DMS 273 (cell line): ENCODE data around the gene EYA2.
A peak's percentile ranks its signal among the peaks of the same experiment; 100 is the strongest.
"Not testable (repeated sequence)": the region's sequence is repeated elsewhere in the genome, so short reads cannot be mapped to it uniquely, and the experiment has no call there.

ENCODE experiments used
- DNase-seq: peaks from one replicate; lab custom pipeline; 2025; ENCODE audit not compliant: unreplicated experiment; lab: John Stamatoyannopoulos, UW

Gene EYA2

DNA sequence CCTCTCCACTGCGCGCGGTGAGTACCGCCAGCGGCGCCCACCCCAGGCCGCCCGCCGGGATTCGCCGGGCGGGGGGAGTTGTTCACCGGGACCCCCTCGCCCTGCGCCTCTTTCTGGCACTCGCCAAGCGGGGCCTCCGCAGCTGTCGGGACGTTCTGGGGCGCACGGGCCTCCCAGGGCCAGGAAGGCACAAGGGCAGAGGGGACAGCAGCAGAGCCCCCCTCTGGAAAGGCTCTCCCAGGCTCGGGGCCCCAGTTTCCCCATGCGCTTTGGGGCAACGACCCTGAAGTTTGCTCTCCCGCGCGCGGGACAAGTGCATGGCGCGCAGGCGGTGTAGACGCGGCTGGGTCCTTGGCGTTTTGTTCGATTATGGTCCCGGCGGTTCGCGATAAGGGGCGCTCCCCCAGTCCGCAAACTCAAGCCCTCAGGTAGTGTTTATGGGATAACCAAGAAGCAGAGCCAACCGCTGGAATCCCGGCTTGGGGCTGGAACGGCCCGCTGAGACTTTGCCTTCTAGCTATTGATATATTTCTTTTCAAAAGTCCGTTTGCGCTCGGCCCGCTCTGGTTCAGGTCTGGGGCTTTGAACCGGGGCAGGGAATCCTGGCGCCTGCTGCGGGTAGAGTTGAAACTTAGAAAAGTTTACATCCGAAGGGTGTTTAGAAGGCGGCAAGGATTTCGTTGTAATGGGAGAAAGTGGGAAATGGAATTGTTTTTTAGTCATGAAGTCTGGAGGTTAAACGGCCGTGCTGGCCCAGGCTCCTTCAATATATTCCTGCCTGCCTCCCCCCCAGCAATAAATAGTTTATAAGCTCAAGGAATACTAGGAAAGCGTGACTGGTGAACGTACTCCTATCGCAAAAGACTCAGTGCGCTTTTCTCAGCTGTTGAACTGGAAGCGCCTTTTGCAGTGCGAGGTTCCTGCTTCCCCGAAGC is 595 bp downstream of the EYA2 start:
- DNase-seq, result peak; percentile 81

DNA sequence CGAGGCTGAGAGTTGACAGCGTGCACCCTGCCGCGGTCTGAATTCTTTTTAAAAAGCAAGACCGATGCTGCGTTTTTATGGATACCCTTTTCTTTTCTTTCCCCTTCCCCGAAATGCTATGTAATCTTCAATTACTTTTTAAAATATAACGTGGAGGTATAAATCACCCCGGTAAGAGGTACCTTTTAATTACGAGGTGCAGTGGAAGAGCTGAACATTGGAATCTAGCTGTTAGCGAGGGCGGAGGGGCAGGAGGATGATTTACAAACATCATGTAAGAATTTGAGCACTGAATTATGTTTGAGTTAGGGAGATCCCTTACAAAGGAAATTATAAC is 1.2 kb downstream of the EYA2 start:
- DNase-seq, result no peak

DNA sequence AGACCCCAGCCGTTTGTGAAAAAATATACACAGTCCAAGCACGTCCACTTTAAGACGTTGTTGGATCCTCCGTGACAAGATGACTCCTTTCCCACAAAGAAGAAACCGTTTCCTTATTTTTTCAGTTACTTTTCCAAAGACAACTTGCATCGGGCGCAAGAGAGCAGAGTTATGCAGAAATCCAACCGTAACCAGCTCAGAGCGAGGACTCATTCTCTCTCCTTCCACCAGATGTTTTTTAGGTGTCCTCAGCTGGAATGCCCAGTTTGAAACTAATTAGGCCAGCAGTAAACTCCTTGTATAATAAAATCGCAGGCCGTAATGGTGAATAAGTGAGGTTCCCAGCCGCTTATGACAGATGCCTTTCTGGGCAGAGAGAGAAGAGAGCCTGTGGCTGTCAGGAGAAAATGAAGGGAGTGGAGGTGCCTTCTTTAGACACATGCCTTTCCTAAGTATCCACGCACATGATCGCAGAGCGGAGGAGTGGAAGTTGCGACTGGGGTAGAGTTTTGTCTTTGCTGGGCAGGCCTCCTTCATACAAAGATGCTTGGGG is 2.8 kb downstream of the EYA2 start:
- DNase-seq, result peak; percentile 20

DNA sequence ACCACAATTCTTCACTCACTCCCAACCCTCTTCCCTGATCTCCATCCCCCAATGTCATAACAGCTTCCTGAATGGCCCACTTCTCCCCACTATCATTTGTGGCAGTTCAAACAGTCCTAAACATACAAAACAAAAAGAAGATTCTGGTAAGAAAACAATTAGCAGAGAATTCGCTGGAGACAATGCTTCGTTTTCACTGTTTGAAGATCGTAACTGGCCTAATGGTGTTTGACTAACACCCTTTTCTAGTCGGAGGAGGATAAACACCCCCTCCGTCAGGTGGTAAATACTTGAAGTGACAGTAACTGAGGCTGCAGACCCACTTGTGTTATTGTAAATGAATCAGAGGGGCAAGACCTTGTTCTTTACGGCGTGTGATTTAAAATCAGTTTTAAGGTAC is 3.8 kb downstream of the EYA2 start:
- no peak for DNase-seq

DNA sequence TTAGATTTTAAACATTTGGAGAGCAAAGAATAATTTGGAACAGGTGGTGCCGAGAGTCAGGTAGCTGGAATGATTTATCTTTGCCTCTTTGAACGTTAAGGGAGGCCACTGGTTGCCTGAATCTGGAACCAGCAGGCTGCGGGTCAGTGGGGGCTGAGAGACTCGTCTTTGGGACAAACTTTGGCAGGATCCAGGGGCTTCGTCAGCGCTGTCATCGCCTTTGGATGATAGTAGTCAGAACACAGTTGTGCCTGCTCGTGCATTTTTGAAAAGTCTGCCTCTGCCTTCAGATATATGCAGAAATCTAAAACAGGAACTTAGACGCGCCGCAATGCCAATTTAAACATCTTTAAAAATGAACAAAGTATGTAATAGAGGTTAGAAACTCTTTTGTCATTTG is 5.0 kb downstream of the EYA2 start:
- DNase-seq, result no peak

DNA sequence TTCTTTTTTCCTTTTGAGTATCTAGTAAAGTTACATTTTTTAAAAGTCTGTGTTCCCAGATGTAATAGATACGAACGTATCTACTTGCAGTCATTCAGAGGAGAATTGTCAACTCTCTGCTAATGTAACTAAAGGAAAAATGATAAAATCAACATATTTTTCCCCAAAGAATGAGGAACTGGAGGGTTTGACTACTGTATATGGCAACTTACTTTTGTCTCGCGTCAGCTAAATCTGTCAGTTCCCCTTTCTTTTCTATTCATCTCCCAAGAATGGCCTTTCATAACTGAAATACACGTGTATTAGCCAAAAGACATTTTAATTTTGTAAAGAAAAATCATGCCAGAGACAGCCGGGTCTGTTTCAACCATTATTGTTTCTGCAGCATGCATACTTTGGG is 5.4 kb downstream of the EYA2 start:
- DNase-seq, result no peak

DNA sequence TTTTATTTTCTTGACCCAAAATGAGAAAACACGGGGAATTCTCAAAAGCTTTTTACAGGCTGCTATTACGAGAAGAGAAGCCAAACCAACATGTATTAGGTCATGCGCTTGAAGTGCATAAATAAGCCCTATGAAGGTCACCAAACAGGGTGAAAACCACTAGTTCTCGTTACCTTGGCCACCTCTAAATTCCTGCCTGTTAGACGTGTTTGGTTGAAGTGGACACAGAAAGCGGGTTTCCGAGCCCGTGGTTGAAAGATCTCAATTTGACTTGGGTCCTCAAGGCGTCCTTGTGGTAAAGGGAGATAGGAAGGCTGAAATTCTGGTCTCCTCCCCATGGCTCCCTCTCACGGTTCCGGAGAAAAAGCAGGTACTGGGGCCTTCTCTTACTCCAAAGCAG is 6.2 kb downstream of the EYA2 start:
- no peak for DNase-seq

DNA sequence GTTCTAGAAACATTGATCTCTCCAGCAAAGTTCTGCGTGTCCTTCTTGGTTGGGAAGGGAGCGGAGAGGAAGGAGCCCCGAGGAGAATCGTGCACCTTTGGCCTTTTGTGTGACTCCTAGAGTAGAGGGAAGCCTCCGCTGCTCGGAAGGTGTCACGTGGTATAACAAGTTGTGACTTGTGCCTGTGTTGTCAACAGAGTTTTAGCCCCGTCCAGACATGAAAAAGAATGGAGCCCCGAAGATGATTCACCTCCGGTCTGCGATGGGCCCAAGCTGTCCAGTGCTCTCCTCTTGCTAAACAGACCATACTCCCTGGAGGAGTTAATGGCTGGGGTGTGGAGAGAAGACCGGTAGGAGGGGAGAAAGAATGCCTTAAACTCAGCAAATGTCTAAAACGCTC is 7.0 kb downstream of the EYA2 start:
- DNase-seq, result peak; percentile 19

DNA sequence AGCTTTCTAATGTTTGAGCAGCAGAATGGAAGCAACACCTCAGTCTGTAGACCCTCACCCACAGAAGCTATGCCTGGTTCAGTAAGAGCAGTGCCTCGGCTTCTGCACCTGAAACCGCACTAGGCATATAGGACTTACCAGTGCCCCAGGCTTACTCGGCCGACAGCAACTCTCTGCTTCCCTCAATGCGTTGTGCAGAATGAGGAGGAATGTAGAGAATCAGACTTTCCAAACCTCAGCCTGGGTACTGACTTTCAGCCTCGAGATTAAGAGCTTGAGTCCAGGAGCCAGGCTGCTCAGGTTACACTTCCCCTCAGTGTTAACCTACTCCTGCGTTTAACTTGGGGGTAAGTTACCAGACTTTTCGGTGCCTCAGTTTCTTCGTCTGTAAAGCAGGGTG is 8.6 kb downstream of the EYA2 start:
- DNase-seq, result no peak

DNA sequence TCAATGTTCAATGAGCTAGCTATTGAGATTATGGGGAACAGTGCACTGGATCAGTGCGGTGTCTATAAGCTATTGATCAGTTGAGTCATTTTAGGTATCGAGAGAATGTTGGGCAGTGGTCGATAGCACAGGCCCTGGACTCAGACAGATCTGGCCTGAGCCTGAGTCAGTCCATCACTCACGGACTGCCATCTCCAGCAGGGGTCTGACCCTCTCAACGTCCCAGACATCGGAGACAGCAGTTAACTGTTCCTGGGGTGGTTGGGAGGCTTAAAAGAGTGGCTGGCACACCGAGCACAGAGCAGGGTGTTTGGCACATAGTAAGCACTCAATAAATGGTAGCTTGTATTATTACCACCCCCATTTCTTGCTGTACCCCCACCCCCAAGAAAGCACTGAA is 9.3 kb downstream of the EYA2 start:
- no peak for DNase-seq

DNA sequence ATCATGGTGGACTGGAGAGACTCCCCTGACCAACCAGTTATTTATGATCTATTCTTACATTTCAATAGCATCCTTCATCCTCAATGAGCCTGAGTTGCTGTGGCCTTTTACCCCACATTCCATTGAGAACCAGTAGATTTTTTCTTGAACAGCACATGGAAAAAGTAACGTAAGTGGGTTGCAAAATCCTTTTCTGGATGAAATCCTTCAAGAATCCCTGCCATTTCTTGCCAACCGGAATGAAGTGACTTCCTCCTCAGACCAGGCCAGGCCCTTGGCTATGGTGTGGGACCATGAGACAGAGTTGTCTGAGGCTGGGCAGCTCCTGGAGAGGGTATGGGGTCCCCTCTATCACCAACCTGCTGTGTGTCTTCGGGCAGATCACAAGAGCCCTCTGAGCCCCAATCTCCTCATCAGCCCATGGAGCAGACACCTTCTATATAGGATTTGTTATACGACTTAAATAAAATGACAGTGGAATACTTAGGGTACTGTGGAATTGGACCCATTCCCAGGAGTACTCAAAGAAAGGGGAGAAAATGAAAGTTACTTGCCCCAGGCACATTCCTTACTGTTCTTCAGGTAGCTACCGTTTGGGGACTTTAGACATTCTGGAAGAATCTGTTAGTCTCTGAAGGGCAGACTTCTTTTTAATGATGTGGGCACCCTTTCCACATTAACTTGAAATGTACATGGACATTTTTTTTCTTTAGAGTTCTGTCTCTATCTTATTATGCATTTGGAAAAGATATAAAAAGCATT is 10.9 kb downstream of the EYA2 start:
- no peak for DNase-seq

DNA sequence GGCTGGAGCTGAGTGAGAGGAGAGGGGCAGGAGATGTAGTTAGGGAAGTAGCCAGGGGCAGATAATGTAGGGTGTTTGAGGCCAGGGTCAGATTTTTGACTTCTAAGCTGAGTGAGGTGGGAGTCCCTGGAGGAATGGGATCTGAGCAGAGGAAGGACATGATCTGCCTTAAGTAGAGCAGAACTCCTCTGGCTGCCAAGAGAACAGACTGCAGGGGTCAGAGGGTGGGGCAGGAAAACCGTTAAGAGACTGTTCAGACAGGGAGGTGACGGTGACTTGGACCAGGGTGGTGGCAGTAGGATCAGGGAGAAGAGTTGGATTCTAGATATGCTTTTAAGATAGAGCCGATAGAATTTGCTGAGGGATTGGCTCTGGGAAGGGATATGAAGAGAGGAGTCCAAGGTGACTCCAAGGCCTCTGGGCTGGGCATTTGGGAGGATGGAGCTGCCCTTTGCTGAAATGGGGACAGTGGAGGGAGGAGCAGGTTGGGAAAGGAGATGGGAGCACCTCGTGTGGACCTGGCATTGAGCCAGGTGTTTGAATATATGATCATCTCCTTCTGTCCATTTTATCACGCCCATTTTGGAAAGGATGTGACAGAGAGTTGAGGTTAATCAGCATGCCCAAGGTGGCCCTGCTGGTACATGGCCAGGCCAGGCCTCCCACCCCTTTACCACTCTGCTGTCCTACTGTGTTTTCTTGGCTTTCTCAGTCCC is 18.8 kb downstream of the EYA2 start:
- DNase-seq, result peak; percentile 8

DNA sequence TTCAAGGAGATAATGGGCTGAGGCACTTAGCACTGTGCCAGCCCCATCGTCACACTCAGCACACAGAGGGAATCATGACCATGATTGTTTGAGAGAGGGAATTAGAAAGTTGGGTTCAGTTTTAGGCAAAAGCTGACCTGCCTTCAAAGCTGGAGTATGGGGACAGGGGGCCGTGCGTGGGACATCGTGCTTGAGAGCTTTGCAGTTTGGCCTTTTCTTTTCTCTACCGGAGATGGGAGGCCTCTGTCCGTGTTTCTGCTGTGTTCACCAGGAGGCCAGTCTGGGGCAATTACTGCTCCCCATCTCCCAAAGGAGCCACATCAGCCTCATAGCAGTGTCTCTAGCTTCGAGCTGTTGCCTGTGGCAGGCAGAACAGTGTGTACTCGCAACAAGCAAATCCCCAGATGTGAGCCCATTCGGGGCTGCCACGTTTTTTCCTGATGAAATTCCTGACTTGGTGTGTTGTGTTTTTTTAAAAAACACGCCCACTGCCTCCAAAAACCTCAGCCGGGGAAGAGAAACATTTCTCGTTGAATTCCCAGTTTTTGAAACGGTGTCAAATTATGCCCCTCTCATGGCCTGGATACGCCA is 20.2 kb downstream of the EYA2 start:
- no peak for DNase-seq

DNA sequence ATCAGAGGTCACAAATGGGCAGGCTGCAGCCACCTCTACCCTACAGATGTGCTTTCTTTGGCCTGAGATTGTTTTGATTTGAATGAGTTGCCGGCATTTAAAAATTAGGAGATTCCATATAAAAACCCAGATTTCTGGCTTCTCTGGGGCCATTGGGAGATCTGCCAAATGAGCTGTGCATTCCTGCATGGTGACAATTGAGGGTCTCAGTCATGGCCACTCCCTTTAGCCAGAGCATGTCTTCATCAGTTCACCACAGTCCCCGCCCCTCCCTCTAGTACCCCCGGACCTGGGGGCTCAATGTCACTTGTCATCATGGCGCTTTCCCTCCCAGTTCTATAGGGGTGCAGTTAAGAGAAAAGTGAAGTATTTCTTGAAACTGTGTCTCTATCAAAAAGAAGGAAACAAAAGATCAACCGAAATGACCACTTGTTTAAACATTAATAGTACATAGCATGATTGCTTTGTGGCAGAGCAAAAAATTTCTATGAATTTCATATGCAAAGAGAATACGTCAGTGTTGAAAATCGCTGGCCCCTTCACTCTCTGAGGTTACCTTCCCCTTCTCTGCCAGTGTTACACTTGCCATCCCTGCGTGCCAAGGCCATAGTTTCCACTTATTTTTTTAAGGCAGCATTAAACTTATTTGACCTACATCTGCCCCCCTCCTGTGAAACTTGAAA is 21.1 kb downstream of the EYA2 start:
- DNase-seq, result no peak

DNA sequence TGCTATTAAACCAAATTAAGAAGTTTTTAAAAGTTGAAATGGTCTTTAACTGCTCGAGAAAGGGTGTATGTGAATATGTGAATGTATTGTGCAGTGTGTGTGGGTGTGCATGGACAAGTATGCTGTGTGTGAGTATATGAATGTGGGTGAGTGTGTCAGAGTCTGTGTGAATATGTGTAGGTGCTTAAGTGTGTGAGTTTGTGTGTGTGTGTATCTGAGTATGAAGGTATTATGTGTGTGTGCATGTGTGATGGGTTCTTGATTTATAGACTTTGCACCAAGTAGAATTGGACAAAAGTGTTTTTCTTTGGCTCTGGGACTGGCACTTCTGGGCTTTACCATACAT is 21.6 kb downstream of the EYA2 start:
- DNase-seq, result no peak

DNA sequence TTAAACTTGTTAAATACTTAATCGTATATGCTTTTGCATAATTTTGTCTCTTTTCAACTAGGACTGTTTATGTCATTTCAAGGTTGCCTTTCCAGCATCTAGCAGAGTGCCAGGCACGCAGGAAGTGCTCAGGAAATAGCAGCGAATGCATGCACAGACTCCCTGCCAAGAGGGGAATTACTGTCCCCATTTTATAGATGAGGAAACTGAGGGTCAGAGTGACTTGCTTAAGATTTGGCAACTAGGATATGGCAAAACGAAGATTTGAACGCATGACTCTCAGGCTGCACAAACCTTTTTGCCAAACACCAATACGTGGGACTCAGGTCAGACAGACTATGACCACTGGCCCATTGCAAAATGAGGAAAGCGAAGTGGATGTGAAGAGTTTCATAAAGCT is 22.5 kb downstream of the EYA2 start:
- no peak for DNase-seq

DNA sequence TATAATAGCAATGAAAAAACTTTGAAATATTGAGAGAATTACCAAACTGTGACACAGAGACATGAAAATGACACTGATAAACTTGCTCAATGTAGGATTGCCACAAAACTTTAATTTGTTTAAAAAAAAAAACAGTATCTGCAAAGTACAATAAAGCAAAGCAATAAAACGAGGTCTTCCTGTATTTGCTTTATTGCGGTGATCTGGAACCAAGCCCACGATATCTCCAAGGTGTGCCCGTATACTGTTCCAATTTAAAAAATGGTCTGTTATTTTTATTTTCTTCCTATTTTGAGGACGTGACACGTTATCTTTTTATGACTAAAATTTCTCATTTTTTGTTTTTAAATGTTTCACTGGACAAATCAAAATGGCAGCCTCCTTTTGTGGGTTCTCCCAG is 25.5 kb downstream of the EYA2 start:
- no peak for DNase-seq

DNA sequence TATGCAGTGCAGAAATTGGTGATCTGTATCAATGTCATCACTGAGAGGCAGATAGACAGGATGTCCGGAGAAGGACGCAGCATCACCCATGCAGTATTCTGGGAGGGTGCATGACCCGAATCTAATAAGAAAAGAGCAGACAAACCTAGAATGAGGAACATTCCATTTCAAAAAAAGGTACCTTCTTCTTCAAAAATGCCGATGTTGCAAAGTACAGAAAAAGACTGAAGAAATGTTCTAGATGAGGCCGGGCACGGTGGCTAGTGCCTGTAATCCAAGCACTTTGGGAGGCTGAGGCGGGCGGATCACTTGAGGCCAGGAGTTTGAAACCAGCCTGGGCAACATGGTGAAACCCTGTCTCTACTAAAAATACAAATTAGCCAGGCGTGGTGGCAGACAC is 28.2 kb downstream of the EYA2 start:
- DNase-seq, result not testable (repeated sequence)

DNA sequence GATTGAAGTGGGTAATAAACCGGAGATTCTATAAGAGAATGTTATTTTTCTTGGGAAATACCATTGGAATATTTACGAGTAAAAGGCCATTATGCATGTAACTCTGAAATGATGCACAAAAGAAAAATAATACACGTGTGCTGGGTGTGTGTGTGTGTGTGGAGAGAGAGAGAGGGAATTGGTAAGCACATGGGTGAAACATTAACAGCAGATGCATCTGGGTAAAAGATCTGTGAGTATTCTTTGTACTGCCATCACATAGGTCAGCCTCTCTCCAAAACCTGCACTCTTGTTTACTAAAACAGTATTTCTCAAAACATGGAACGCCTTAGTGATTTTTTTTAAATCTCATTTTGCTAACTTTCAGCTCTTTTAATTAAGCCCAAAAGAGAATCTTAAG is 28.9 kb downstream of the EYA2 start:
- no peak for DNase-seq

DNA sequence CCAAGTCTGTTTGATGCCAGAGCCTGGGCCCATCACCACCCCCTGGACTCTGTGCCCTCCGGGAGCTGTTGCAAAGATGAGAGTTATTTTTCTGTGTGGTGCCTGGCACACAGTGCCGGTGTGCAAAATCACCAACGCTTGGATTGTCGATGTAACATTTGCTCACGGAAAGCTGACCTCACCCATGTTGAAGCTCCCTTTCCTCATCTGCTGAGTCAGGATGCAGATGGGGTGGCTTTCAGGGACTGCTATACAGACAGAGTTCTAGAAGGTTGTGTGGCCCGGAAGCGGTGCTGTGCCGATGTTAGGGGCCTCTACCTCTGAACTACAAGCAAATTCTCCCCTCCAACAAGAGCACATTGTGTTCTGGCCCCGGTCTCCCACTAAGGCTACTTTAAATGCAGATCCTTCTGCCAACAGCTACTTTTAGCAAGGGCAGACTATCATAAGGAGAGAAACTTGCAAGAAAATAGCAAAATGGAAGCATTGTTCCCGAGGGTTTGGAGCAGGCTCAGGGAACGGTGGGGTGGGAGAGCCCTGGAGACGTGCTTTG is 34.0 kb downstream of the EYA2 start:
- DNase-seq, result peak; percentile 33
